COR-L47 (cell line): ENCODE measurements around the gene SNAP25.

Experiments
- DNase-seq: peaks from one replicate; lab custom pipeline; 2025; lab: John Stamatoyannopoulos, UW

Gene SNAP25

DNA sequence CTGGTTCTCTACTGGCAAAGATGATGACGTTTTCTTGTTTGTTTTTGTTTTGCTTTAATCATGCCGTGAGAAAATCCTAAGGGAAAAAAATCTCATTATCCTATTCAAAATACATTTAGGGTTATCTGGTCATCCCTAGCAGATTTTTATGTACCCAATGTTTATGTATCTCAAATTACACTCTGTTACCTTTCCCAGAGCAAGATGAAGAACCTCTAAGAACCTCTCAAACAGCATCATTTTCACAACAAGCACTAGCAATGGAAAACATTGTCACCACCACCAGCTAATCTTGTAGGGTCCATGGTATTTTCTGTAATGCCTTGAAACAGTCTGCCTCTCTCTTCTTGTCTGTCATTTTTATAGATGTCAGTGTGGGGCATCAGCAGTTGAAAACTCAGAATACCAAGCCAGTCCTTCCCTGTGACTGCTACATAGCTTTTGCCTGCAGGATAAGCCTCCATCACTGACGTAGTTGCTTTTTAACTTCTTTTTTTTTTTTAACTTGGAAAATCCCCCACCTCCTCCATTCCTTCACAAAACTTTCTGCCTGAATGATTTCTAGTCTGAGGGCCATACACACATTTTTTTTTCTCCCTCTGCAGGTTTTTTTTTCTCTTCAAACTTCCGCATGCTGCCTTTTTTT is 2.4 kb upstream of the SNAP25 start:
- no peak for DNase-seq

DNA sequence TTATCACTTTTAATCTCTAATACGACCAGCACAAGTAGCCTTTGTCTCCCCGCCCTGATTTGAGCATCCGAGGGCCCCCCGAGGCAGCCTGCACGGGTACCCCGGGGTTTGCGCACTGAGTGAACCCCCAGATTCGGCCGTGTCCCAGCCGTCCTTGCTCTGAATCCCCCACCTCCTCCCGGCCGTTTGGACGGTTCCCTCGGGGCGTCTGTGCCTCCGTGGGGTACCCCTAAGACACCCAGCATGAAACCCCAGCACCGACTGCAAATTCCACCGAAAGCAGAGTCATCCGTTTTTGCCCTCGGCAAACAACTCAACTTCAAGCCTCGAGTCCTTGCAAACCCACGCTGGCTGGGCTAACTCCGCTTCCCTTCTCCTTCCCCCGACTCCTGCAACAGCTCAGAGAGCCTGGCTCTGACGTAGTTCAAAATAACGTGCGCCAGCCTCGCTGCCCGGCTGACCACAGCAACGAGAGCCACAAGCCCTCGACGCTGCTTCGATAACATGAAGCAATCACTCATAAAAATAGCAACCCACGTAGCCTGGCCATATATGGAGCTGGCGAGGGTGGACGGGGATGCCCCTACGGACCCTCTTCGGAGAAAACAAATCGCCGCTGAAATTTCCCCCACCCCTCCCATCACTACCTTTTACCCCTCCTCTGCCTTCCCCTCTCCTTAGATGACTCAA is 764 bp upstream of the SNAP25 start:
- peak; percentile 79 for DNase-seq

DNA sequence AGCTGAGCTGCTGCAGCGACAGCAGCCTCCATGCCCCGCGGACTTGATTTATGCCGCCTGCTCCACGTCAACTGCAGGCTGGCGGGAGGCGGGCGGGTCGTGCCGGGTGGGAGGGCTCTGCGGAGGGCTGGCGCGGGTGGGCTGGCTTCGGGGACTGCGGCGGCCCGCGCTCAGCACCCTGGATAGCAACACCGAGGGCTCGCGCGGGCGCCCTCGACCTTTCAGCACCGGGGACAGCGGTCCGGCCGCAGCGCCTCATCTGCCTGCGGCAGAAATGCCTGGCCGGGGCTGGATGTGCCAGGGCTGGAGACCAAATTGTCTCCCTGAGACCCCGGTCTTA is 792 bp downstream of the SNAP25 start:
- peak; percentile 22 for DNase-seq

DNA sequence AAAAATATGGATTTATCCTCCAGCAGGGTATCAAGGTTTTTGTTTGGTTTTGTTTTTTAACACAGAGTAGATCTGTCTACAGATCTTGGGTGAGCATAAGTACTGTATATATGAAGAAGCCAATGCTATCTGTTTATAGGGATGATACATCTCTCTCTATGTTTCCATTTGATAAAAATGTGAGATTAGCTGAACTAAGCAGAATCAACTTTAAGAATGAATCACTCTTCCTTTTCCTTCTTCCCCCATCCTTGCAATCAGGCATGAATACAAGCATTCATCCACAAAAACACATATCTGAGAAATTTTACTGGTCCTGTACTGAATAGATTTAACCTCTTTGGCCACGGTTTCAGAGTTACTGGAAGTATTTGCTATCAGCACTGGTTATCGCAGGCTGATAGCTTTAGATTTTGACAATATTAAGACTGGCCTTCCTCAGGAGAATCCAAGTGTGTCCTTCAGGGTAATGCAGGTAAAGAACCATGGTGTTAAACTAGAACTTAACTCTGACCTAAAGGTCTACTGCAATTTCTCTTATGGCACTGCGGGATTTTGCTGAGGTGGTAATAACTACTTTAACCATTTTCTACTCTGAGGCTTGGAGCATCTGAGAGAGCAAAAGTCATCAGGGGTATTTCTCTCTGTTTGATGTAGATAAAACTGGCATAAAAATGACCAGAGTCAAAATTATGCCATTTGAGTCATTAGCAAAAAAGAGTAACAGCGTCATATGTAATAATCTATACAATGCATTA is 1.5 kb downstream of the SNAP25 start:
- no peak for DNase-seq

DNA sequence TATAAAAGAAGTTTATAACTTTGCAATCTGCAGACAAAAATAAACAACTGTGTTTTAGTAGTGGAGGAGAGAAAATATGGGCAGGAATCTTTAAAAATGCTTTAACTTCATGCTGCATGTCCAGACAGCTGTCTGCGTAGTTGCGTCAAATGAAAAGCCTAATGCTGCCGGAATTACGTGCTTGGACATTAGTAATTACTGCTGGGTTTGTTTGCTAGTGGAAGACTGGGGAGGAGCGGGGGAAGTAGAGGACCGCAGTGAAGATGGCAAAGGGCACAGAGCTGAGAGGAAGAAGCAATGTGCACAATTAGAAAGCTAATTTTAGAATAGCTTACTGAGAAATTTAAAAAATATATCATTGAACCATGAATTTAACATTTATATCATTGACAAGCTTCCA is 2.4 kb downstream of the SNAP25 start:
- no peak for DNase-seq

DNA sequence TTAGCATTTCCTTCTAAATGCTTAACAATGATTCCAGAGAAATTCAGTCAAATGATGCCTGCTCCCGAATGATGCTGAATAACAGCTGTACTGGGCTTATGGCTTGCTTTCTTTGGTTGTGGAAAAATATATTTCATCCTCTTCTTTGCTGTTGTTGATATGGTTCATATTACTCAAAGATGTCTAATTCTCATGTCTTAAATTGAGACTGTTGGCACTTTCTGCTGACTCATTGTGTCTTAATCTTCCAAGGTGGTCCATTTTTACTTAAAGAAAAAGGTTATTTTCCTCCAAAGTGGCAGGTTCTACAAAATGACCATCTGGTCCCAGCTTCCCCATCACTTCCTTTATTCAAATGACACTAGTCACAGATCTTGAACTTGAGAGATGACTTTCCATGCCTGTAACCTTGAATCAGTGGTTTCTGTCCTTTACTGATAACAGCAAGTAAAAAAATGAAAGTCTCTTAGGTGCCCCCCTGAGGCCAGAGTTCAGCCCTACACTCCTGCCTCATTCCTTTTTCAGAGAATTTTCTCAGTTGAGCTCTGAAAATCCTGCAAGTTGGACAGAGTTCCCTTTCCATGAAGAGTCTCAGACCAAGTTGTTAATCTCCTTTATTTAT is 6.9 kb downstream of the SNAP25 start:
- DNase-seq = peak; percentile 29

DNA sequence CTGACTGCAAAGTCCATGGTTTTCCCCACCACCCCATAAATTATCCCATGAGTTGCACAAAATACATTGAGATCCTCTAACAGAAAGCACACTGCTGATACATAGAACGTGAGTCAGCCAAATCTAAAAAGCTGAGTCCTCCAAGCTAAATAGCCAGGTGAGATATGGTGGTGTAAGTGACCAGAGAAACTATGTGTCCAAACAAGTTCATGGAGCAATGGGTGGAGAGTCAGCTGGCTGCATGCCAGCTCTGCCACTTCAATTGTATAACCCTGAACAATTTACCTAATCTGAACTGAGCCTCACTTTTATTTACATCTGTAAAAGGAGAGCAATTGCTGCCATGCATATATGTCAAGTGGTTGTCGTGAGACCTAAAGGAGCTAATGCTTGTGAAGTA is 9.7 kb downstream of the SNAP25 start:
- no peak for DNase-seq

DNA sequence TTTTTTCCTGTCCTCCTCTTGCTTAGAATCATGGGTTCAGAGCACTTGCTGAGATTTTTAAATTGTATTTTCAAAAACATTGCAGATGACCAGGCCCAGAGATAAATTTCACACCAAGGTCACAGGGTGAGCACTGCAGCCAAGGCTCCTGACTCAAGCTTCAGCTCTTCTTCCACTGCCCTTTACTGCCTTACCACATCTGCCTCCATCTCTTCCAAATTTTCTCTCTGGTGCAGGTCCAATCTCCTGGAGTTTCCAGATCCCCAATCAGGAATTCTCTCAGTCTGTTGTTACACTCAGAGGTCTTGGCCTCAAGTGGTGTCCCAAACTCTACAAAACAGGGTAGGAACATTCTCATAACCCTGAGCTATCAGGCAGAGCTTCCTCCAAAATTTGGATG is 12.7 kb downstream of the SNAP25 start:
- DNase-seq = no peak

DNA sequence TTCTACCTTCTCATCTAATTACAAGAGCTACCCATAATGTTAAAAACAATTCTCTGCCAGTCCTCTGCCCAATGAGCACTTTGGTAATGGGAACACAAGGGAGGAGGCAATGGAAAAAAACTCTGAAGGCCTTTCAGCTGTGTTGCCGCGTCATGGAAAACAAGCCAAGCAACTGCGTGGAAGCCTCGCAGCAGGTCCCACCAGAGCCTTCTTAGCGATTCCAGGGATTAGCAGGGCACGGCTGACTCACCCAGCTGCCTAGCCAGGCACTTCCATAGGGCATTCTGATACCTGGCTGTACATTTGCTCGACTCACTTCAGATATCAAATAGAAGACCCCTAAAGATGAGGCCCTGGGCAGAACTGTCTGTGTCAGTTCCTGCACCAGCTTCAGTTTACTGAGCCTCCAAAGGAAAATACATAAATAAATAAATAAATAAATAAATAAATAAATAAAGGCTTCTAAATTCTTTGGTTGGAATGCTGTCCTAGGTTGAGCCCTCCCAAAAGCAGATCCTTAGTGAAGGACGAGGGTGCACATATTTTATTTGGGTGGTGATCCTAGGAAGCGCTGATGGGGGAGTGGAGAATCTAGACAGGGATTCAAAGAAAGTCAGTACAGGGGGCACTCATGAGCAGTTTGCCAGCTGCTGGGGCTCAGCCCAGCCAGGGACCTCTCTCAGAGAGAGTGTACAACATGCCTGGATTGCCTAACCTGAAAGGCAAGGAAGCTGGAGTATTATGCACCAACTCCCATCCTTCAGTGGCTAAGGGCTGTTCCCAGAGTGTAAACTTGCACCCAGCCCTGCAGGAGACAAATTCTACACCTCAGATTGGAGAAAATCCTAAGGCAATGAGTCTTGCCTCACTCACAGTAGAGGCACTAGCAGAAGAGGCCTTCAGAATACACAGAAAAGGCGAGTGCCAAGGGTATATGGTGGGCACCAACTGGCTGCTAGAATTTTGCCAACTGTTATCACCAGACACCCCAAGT is 18.2 kb downstream of the SNAP25 start:
- DNase-seq = no peak

DNA sequence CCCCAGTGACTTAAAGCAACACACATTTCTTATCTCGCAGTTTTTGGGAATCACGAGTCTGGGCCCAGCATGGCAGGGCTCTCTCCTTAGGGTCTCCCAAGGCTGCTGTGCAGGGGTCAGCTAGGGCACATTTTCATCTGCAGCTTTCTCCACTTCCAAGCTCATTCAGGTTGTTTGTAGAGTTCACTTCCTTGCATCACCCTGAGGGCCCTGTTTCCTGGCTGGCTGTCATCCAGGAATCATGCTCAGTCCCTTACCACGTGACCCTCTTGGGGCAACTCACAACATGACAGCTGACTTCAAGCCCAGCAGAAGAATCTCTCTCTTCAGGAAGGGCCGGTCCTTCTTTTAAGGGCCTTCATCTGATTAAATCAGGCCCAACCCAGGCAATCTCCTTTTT is 21.3 kb downstream of the SNAP25 start:
- DNase-seq = peak; percentile 25

DNA sequence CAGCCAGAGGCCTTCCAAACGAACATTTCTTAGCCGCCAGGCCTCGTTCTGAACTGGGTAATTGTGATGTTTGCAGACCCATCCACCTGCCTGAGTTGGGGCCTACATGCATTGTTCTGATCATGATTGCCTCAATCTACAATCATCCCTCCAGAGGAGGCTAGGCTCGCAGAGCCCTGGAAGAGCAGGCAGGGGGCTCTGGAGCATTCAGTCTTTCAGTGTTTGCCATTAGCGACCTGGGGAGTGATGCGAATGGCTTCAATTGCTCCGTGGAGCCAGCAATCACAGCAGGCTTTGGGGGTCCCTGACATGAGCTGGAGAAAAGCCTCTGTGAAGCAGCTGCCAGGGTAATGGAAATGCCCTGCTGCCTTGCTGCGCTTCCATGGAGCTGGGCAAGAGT is 22.0 kb downstream of the SNAP25 start:
- DNase-seq = no peak

DNA sequence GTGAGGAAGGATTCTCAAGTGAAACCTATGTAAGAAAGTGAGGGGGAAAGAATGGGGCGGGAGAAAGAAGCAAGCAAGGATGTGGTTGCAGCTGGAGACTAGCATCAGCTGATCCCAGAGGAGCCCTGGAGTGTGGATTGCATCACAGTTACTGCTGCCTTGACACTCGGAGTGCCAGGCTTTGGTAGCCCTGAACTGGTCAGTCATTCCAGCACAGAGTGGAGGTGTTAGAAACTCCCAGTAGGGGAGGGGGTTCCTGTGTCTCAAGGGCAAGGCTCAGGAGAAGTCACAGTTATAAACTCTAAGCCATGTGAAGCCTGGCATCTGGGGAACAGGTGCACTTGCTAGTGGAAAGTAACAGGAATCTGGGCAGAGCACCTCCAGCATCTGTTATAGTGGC is 23.5 kb downstream of the SNAP25 start:
- DNase-seq = no peak

DNA sequence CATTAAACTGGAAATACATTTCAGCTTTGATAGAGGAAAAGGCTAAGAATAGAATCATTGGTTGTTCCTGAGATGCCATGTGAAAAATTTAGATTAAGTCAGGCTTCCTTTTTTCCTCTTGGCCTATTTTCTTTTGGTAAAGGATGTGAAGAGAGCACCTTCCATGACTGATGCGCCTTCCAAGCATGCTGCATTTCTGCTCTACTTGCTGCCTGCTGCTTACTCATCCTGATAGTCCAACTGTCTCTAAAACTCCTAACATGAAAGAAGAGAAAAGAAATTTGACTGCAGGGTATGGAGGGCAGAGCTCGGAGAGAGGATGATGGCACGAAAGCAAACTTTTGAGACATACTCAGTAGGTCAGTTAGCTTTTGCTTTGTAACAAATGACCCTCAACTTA is 28.8 kb downstream of the SNAP25 start:
- DNase-seq = no peak

DNA sequence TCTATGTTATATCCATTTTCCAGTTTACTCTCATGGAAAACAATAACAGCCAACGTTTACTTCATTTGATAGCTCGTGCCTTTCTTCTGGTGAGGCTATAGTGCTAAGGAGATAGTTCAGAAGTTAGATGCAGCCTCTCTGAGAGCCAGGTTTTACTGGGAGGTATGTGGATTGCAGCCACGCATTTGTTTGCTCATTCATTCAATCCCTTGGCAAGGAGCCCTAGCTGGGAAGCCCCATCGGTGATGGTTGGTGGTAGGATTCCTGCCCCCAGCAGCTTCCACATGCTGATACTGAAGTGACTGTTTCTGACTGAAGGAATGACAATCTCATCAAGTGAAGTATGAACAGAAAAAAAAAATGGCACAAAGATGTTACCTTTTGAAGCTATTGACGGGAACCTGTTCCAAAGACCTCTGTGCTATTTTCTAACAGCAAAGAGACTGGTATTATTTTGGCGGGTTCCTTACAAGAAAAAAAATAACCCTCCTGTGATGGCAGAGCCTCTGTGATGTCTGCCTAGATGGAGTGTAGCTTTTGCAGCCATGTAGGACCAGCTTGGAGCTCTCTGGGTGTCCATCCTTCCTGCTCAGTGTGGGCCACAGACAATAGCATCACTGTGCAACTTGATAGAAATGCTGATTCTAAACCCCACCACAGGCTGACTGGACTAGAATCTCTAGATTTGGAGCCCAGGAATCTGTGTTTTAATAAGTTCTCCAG is 30.6 kb downstream of the SNAP25 start:
- DNase-seq = no peak

DNA sequence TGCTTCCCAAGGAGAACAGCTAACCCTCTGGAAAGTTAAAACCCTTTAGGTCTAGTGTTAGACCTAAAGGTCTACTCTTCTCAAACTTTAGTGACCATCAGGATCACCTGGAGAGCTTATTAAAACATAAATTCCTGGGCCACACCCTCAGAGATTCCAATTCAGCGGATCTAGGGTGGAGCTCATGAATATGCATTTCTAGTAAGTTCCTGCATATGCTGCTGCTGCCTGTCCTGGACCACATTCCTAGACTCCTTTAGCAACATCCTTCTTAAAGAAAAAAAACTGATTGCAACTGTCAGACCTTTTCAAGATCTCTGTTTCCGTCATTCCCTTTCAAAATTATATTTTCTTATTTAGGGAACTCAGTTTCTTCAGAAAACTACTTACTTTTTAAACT is 31.2 kb downstream of the SNAP25 start:
- no peak for DNase-seq

DNA sequence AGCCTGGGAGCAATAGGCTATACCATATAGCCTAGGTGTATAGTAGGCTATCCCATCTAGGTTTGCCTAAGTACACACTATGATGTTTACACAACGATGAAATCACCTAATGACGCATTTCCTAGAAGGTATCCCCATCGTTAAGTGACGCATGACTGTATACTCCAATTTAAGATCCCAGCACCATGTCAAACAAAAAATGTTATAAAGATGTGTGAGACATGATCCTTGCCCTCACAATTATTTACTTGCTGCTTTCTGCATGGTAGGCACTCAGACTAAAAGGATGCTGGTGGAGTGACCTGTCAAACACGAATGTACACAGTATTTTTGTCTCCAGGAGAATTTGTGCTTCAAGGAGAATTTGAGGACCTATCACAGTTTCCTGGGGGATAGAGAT is 32.3 kb downstream of the SNAP25 start:
- DNase-seq = no peak

DNA sequence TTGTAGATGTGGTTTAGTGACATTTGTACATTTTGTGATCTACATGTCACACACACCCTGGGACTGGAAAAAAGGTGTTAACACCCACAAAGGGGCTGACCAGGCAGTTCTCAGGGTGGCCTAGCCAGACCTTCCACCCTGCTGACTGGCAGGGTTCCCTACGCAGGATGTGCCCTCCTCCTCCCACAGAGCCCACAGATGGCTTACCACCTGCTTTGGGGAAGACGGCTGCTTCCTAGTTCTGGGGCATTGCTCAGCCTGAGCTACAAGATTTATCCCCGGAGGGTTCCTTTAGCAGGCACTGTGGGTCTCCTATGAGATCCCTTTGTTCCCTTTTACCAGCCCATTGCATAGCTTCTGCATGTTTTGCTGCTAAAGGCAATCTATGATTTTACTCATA is 35.1 kb downstream of the SNAP25 start:
- no peak for DNase-seq

DNA sequence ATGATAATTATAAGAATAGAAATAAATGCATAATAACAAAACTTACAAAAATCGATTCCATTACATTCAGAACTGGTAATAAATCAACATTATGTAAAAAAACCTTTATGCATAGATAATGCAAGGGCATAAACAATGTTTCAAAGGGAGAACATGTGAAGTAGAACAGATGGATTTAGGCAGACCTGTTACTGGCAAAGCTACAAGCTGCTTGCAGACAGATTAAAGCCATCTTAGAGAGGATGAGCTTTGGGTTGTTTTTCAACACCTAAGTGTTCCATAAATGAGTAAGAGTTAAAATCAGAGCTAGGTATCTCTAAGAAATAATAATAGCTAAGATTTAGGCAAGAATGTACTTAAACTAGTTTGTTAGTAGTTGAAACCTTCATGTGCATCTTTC is 37.2 kb downstream of the SNAP25 start:
- DNase-seq = no peak

DNA sequence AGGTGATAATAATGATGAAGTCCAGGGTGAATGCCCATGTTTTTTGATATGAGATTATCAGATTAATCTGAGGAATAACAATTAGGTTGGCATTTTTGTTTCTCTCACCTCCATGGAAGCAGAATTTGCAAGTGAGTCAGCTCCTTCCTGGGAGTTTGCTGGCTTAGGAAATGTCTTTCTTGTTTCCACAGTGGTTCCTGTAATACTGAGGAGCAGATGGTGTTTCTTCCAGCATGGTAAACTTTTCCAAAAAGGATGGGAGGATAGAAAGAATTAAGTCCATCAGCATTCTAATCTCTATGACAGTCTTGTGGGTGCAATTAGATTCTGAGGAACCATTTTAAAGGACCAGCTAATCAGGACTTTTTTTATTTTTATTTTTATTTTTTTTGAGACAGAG is 40.5 kb downstream of the SNAP25 start:
- no peak for DNase-seq

DNA sequence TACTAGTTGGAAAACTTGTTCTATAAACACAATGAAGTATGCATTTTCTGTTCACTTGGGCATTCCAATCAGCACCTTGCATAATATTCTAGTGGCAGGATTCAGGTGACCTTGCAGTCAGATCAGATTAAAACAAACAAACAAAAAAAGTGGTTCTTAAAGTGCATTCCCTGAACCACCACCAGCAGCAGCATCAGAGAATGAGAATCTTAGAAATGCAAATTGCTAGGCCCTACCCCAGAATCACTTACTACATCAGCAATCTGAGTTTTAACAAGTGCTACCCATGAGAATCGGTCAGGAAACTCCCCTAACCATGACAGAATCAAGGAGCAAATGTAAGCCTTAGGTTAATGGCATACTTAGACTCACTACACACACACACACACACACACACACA is 41.7 kb downstream of the SNAP25 start:
- DNase-seq = no peak

DNA sequence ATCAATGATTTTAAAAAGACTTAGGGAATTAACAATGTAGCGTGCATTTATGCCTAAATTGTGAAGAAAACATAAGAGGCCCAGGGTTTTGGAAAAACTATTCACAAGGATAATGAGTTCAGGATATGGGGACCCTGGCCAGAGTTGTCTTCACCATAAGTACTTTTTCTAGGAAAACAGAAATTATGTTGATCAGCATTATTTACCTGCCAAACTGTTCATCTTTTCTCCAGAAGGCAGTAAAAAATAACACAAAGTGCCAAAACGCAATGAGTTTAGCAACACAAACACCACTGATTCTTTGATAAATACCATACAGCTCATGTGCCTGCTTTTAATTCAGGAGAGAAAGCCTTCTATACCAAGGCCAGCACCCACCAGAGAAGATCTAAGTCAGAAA is 43.1 kb downstream of the SNAP25 start:
- no peak for DNase-seq
